Colonic mucosa (tissue), 4 donors: Measurements from ENCODE around the gene VAC14. TPM values are rescaled to one million over a fixed set of nuclear protein-coding genes. Genes with fewer than 3 reads are reported as not detected.

Experiments
- DNase-seq: peaks from one replicate; pipeline ENCODE4 v3.0.0-alpha.2; 2020
- H3K27ac ChIP-seq: fragments of 200-600 bp; one replicate; pipeline ENCODE4 v1.8.0; 2021
- H3K27me3 ChIP-seq: fragments of 200-600 bp; one replicate; pipeline ENCODE4 v1.8.0; 2021
- H3K36me3 ChIP-seq: fragments of 200-600 bp; one replicate; pipeline ENCODE4 v1.8.0; 2021
- H3K4me1 ChIP-seq: fragments of 200-600 bp; one replicate; pipeline ENCODE4 v1.8.0; 2021; ENCODE audit warnings: mild to moderate bottlenecking
- H3K4me3 ChIP-seq: fragments of 200-600 bp; one replicate; pipeline ENCODE4 v1.8.0; 2021
- H3K9ac ChIP-seq, 2 donors: one replicate each; pipeline ENCODE4 v1.7.0; 2013; ENCODE audit warnings: control low read depth in 2 of 2, low read depth in 2 of 2, low read length in 2 of 2
- H3K9me3 ChIP-seq: fragments of 200-600 bp; one replicate; pipeline ENCODE4 v1.8.0; 2021
- CTCF ChIP-seq: fragments of 200-600 bp; IDR thresholded peaks from one replicate; pipeline ENCODE4 v1.8.0; 2022; ENCODE audit warnings: antibody characterized with exemption, mild to moderate bottlenecking
- intact Hi-C: fragments of 100-400 bp; cut with DNase I; formaldehyde crosslinking; loops from one replicate; pipeline ENCODE4 v1.14.1; 2022
- total RNA-seq, 2 donors: library from RNA; stranded (reverse); fragmentation: NEBNext Ultra II Directional in 1 of 2; extraction: Animal tissue kit (Norgen Biotek cat#: 25700) in 1 of 2; gene quantifications; one replicate each; pipeline ENCODE4 v1.2.1, GENCODE V29; 2021
- donor health status: healthy.
- donor health status: DM: no; HTN: no; CAD: no.
- donor health status: DM: no; HTN: no; CAD: no.

The VAC14 gene
- total RNA-seq, 2 donors from 2014 or later, result 20.7 to 41.8 TPM

- DNase-seq, result no peak
- peaks cover 8% of the 10 kb centered on the region for H3K4me1 ChIP-seq
- intact Hi-C loops, result no loop called here
Observed at GRCh38 chr16:70800311-70800710, 647 bp downstream of the VAC14 start.

GRCh38 chr16:70796301-70796700, 4.7 kb downstream of the VAC14 start:
- no peaks in the 10 kb centered on the region for H3K27me3 ChIP-seq
- no peak overlapping the region for H3K27ac ChIP-seq
- H3K4me1 ChIP-seq, result peaks cover 8% of the 10 kb centered on the region
- H3K9me3 ChIP-seq, result no peaks in the 10 kb centered on the region
- H3K4me3 ChIP-seq, result no peak overlapping the region
- no peak for DNase-seq
- TF ChIP-seq CTCF, result no peak
- no peaks in the 10 kb centered on the region for H3K36me3 ChIP-seq
- intact Hi-C loops, result no loop called here
- H3K9ac ChIP-seq, result no peak overlapping the region

More at GRCh38 chr16:70800311-70800710, 647 bp downstream of the VAC14 start:
- H3K4me3 ChIP-seq, result peak overlapping the region; percentile 95
- H3K36me3 ChIP-seq, result no peaks in the 10 kb centered on the region
- H3K27me3 ChIP-seq, result no peaks in the 10 kb centered on the region
- H3K9me3 ChIP-seq, result no peaks in the 10 kb centered on the region
- peak overlapping the region; percentile 82 to 83 for H3K9ac ChIP-seq
- TF ChIP-seq CTCF, result no peak
- H3K27ac ChIP-seq, result no peak overlapping the region

GRCh38 chr16:70795296-70795912, 5.6 kb downstream of the VAC14 start:
- intact Hi-C loops, result no loop called here
- TF ChIP-seq CTCF, result no peak
- Histone ChIP-seq H3K9me3 (no peaks in the 10 kb centered on the region), H3K27me3 (no peaks in the 10 kb centered on the region), H3K4me3 (no peak overlapping the region), H3K4me1 (peaks cover 7% of the 10 kb centered on the region), H3K27ac (no peak overlapping the region), H3K9ac (no peak overlapping the region), H3K36me3 (no peaks in the 10 kb centered on the region)
- no peak for DNase-seq

- Histone ChIP-seq H3K9ac (no peak overlapping the region), H3K27me3 (no peaks in the 10 kb centered on the region), H3K4me1 (no peaks in the 10 kb centered on the region), H3K9me3 (no peaks in the 10 kb centered on the region), H3K4me3 (no peak overlapping the region), H3K27ac (no peak overlapping the region), H3K36me3 (no peaks in the 10 kb centered on the region)
- no peak for TF ChIP-seq CTCF
- intact Hi-C loops, result no loop called here
- DNase-seq, result no peak
Observed at GRCh38 chr16:70793851-70794502, 7.0 kb downstream of the VAC14 start.

- H3K36me3 ChIP-seq, result no peaks in the 10 kb centered on the region
- H3K4me1 ChIP-seq, result no peaks in the 10 kb centered on the region
- no peak overlapping the region for H3K27ac ChIP-seq
- DNase-seq, result no peak
- no peak overlapping the region for H3K4me3 ChIP-seq
- intact Hi-C loops, result no loop called here
- no peak for TF ChIP-seq CTCF
- no peaks in the 10 kb centered on the region for H3K27me3 ChIP-seq
- H3K9ac ChIP-seq, result no peak overlapping the region
- H3K9me3 ChIP-seq, result no peaks in the 10 kb centered on the region
Observed at GRCh38 chr16:70790815-70791214, 10.1 kb downstream of the VAC14 start.
